ENCODE results near the gene RFX3.

Gene RFX3

DNA sequence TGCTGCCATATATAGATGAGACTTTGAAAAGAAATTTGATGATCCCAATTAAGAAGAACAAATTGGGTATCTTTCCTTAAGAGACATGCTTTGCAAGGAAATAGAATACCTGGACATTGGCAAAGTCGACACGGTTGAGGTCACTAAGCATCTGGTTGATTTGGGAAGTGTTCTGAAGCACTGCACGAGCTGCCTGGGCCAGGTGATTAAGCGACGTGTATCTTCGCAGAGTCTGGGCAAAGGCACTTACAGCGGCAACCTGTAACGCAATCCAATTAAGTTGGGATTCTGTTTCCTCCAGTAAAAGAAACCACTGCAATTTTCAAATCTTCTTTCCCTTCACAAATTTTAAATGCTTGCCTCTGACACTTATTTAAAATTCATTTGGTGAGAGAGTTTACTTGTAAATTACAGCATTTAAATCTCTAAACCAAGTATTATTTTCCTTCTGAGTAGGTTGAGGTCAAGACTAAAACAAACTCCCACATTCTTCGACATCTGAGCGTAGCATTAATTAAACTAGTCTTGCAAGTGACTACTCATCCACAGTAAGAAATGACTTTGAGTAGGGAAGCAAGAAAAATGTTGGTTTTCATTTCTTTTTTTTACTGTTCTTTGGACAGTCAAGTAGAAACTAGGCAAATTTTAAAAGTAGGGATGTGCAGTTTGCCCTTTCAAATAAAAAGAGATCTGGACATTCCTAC lies 262.8 kb downstream of the RFX3 start:
- DNase-seq = no peak

DNA sequence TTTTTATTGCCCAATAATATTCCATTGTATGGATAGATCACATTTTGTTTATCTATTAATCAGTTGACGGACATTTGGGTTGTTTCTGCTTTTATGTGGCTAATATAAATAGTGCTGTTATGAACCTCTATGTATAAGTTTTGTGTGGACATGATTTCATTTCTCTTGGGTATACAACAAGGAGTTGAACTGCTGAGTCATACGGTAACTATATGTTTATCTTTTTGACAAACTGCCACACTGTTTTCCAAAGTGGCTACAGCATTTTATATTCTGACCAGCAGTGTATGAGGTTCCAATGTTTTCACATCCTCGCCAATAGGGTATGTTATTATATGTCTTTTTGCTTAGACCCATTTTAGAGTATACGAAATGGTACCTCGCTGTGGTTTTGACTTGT lies 264.3 kb downstream of the RFX3 start:
- no peak for DNase-seq

DNA sequence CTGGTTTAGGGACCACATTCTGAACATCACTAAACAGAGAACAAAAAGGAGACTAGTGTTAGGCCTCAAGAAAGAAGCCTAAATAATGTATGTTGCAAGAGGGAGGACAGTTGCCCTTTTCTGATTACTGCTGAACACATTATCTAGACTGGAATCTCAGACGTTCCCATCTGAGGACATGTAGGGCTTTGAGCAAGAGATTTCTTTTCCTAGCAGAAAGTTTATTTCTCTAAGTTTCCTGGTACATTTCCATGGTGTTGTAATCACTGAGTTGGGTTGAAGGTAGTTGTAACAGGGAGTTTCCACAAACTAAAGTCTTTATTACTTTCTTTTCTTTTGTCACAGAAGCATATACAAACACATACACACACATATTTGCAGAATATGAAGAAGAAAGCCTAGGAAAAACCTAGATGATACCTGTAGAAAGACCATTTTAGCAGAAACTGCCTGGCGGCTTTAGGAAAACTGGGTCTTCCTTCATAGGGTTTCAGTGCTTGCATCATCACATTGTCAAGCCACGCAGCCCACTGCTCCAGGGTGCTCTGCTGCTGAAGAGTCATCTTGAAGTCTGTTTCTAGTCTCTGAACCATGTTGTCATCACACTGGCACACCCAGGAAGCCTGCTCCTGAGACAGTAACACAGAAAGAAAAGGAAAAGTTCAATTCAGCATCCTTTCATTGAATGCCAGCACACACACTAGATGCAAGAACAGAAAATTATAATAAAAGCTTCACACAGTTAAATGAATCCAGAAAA lies 269.1 kb downstream of the RFX3 start:
- DNase-seq = no peak

DNA sequence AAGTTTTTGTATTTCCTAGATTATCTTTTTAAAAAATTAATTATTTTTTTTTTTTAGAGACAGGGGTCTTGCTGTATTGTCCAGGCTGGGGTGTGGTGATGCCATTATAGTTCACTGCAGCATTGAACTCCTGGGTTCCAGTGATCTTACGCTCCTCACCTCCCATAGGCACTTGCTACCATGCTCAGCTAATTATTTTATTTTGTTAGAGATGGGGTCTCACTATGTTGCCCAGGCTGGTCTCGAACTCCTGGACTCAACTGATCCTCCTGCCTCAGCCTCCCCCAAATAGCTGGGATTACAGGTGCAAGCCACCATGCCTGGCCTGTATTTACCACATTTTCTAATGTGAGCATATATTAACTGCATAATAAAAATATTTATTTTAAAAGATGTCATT lies 274.5 kb downstream of the RFX3 start:
- no peak for DNase-seq

DNA sequence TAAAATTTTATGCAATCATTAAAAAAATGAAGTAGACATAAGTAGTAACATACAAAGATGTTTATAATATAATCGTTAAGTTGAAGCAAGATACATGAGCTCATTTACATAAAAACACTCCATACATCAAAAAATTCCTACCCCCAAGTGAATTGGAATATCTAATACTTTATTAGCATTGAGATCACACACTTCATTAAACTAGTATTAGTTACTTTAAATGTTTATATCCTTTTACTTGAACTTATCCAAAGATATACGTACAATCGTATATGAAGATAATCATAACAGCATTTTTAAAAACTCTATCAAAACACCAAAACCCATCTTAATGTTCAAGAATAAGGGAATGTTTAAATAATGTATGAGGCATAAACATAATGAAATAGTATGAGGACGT lies 275.1 kb downstream of the RFX3 start:
- DNase-seq = no peak

DNA sequence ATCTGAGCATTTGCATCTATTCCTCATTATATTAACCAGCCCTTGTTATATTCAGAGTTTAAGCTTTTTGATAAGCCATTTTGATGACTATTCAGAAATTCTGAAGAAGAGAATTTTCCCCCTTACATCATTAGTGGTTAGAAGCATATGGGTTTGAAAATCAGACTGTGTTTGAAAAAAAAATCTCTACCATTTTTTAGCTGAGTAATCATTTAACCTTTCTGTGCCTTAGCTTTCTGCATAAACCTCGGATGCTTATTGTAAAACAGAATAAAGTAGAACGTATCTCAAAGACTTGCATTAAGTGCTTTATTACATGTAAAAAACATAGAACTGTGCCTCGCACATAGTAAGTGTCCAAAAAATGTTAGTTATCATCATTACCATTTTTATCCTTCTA lies 278.6 kb downstream of the RFX3 start:
- DNase-seq = no peak

DNA sequence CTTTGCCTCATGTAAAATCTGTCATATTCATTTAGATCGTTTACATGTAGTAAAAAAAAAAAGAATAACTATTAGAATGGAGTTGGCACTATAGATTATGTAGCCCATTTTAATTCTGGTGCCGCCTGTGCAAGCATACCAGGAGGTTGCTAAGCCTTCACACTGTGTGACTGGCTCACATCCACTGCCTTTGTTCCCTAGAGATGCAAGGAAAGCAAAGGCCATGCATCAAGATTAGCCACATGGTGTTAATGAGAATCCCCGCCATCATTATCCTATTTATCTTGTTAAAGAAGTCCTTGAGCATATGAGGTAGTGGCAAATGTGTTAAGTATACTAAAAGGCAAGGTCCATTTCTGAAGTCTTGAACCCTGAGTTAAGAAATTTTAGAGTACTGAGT lies 279.6 kb downstream of the RFX3 start:
- no peak for DNase-seq

DNA sequence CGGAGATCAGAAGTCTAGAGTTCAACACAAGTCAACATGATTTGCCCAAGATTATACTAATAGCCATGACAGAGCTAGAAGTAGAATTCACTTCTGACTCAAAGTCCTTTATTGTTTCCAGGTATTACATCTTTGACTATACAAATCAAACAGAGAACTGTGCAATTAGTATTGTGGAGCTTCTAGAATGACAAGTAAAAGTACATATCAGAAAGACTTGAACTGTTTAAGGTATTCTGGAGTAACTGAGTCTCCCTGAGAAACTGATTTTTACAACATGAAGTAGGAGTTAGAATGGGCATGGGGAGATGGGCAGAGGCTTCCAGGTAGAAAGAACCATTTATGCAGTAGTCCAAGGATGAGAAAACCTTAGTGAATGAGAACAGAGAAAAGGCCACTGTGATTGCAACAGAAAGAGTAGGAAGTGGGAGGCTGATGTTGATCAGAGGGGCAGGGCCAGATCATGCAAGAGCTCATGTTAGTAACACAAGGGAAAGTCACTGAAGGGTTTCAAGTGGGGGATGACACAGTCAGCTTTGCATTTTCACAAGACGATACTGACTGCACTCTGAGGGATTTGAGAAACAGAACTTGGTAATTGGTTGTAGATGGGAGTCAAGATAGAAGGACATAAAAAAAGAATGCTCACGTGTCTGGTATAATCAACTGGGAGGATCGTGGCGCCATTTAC lies 280.7 kb downstream of the RFX3 start:
- no peak for DNase-seq

DNA sequence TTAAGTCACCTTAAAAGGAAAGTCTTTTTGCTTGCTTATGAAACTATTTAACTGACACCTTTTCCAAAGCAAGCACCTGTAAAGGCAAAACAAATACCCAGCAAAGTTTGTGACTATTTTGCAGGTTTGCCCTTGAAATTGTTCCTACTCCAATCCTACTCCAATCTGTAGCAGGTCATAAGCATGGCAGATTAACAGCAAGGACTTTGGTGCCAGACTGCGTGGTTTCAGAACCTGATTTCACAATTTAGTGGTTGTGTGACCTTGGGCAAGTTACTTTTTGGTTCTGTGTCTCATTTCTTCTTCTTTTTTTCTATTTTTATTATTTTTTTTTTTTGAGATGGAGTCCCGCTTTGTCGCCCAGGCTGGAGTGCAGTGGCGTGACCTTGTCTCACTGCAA lies 282.1 kb downstream of the RFX3 start:
- DNase-seq = no peak

DNA sequence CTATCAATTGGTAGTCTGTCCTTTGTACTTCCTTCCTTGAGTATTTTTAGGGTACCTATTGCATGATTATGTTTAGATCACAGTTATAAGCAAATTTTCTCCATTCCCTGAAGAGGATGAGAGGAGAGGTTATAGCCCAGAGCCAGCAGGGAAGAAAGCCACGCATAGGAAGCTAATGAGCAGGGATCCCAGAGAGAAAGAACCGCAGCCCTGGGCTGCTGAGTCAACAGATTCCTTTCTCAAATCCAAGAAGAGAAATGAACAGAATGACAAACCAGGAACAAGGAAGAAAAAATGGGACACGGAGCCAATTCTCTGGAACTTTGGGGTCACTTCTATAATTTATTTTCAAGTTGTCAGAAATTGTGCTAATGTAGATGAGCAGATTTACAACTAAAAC lies 284.5 kb downstream of the RFX3 start:
- DNase-seq = no peak

DNA sequence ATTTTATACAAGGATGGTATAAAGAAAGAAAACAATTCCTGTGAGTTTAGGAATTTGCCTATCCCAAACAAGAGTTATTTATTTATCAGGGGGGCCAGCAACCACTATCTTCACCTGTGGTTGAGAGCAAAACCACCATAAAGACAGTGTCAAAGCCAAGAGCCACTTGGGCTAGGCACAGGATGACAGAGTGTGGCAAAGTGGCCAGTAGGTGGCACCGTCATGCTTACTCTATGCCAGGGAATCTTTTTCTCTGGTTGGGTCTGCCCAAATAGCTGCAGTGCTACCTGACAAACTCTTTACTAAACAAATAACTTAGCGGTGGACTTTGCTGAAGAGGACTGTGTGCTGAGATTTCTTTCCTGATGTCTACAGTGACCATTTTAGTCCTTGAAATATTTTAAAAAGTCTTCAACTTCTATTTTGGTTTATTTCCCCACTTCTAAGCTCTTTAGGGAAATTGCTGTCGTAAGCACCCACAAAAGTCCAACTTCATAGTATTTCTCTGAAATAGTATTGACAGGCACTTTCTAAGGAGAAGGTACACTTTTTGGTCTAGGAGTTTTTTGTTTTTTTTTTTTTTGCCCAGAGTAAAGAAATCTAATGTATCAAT lies 285.0 kb downstream of the RFX3 start:
- DNase-seq = peak; percentile 25

DNA sequence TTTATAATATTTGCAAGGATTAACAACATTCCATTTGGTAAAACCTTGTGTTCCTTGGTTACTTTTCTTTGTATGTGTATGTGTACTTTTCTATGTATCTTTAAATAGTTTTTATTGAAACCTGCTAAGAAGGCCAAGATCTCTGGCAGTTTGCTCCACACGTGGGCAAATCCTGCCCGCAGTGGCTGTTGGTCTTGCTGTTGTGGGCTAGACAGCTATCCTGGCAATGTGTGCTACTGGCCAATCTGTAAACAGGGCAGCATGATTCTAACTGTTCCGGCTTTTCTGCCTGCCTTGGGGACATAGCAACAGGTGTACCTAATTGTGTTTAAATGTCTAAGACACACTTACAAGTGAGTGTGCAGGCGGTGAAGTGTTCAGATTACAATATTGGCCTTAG lies 286.6 kb downstream of the RFX3 start:
- no peak for DNase-seq

DNA sequence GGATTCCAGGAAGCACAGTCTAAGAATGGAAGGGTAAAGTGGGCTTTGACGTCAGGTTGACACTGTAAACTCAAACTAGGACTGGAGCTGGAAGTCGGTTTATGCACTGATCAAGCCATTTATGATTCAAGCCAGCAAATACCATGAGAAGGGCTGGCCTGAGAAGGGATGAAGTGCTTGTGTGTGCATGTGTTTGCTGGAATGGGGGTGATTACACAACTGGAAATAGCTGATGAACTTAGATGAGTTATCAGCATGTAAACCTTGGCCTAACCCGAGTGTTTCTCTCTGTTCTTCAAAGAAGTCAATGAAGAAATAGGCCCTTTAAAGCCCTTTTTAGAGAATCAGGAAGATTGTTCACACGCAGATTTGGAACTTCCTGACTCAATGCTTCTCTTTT lies 287.6 kb downstream of the RFX3 start:
- no peak for DNase-seq

DNA sequence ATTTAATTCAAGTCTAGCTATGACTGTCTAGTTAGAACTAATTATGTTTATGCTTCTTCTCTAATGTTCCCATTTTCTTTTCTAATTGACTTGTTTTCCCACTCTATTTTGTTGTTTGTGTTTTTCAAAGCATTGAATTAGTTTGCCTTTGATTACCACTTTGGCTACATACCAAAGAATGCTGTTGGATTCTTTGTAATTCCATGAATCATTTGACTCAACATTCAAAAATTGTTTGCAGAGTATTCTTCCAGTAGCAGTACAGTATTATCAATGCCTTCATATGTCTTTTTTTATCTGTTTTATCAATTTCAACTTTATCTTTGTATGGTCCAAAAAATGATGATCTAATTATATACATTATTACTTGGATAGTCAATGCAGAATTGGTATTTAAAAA lies 288.7 kb downstream of the RFX3 start:
- DNase-seq = no peak

DNA sequence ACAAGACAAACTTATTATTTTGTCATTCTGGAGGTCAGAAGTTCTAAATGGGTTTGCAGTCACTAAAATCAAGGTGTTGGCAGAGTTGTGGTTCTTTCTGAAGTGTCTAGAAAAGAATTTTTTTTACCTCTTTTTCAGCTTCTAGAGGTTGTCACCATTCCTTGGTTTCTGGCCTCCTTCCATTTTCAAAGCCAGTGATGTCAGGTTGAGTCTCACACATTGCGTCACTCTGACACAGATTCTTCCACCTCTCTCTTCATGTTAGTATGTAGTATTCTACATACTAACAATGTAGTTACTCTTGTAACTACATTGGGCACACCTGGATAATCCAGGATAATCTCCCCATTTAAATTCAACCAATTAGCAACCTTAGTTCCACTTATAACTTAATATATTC lies 290.3 kb downstream of the RFX3 start:
- no peak for DNase-seq

DNA sequence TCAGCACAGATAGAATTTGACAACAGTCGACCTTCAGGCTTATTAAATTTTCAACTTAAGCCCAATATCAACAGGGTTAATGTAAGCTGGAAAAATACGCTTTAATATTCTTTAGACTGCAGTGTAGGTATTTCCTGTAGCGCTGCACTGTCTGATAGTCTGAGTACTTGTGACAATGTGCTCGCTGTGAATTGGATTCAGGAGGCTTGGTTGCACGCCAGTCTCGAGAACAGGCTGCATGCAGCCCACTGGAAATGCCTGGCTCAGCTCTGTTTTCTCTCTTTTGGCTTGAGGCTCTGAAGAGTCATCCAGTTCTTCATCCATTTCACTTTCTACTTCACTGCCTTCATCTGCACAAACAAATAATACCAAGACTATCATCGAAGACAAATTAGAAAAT lies 300.9 kb downstream of the RFX3 start:
- DNase-seq = no peak

DNA sequence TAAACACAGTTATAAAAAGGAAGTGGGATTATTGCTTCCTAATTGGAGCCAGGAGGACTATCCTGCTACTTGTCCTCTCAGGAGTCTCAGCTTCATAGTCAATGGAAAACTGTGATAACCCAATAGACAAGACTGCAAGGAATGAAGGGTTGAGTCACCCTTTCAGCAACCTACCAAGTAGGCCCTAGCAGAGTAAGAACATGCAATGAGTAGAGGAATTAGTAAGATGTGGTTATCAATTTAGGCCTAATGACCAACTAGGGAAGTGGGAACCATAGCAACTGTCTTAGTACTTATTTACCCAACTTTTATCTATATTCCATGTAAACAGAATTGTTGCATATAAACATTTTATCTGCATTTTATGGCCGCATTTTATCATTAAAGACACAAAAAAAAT lies 310.1 kb downstream of the RFX3 start:
- no peak for DNase-seq

DNA sequence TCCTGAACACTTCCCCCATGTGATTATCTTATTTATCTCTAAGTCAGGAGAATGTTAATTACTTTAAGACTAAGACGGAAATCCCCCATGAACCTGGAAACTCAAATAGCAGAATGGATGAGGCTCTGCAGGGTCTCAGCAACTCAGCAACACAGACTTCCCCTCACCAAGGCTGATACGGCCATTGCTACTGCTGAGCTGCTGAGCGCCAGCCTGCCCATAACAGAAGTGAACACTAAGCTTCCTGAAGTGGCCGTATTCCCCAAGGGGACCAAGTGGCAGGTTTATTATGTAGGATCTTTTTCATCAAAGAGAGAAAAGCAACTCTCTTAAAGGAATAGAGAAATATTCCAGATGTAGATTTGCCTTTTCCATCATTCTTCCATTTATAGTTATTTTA lies 311.1 kb downstream of the RFX3 start:
- no peak for DNase-seq

DNA sequence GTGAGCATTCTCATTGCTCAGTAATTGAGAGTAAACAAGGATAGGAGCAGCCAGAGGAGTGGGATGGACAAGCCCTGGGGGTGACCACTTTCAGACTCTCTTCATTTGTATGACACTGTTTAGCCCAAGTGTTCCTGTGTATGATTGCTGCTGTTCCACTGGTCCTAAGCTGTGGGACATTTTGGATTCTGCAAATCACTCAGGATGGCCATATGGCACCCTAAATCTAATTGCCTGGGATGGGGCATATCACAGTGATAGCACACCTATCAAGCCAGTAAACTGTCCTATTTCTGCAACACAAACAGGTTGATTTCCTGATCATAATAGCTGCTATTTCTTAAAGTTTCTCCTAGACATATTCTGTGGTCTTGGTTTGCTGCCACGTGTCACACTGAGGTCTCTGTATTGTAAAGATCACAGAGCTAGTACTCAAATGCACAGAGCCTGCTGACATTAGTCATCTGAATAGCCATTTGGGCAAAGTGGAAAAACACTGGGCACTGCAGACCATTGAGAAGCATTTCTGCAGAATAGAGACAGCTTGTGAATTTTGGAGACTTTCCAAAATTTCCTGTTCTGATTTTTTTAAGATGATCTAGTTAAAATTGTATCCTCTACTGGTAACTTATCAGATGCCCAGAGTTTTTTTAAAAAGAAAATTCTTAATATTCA lies 320.2 kb downstream of the RFX3 start:
- DNase-seq = no peak

DNA sequence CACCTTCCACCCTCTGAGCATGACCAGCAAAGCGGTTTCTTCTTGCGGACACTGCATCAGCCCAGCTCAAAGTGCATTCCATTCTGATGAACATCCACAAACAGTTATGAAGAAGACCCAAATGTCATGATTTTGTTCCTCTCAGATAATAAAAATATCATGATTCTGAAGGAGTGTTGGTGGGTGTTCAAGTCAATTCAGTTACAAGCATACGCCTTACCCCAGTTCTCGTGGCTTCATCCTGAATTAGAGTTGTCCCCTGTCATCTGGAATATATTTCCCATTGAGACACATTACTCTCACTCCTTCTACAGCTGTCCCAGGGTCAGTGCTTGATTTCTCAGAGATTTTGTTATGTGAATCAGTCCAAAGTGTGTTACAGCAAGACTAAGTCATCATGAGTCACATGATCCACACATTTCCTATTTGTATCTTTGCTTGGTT lies 325.4 kb downstream of the RFX3 start:
- DNase-seq = peak; percentile 24

DNA sequence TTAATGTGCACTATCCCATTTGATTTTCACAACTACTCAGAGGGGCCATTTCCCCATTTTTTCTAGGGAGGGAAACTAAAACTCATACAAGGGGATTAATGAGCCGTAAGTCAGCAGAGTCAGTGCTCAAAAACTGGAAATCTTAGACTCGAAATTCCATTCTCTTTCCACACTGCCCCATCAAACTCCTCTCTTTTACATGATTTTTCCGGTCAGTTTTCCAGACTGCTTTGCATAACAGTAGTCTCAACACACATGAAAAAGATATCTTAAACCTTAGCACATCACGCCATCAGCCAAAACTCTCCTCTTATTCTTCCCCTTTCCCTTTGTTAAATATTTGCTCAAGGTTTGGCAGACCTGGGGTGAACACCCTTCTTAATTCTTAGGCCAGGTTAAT lies 332.0 kb downstream of the RFX3 start:
- no peak for DNase-seq

DNA sequence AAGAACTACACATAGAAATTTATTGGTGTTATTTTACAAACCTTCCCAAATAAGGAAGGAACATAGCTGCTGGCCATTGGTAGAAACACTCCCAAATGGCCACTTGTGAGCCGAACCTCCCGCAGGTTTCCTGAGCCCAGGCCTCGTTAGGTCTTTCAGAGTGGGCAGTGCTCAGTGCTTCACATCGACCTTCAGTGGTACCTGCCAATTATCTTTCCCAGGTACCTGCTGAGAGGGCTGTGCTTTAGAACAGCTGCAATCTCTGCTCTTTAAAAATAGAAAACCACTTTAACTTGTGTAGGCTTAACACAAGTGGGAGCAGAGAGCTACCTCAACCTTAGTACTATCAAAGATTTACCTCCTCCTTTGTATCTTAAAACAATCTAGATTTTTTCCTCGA lies 334.1 kb downstream of the RFX3 start:
- DNase-seq = no peak

Measured in NCI-H226 (cell line).